H9 (cell line): ENCODE measurements around the gene ARL5B. TPM values are rescaled to one million over a fixed set of nuclear protein-coding genes. Genes with fewer than 3 reads are reported as not detected.

ENCODE experiments used
- DNase-seq: peaks from one replicate; pipeline ENCODE4 v3.0.0-alpha.2; 2017
- H2AFZ ChIP-seq: one replicate; pipeline ENCODE4 v1.6.1; 2013; ENCODE audit warnings: mild to moderate bottlenecking, low read length, control low read depth, moderate library complexity
- H2AK5ac ChIP-seq: 2 replicates; pipeline ENCODE4 v1.6.1; 2013; ENCODE audit warnings: low read length, control low read depth, mixed read lengths; ENCODE audit not compliant: insufficient read length
- H2BK120ac ChIP-seq: one replicate; pipeline ENCODE4 v1.6.1; 2013; ENCODE audit warnings: low read depth, mild to moderate bottlenecking, low read length, control low read depth, inconsistent platforms; ENCODE audit not compliant: poor library complexity, severe bottlenecking
- H2BK12ac ChIP-seq: 2 replicates; pipeline ENCODE4 v1.6.1; 2013; ENCODE audit warnings: low read length, control low read depth, mixed read lengths, low read depth; ENCODE audit not compliant: insufficient read length
- H2BK15ac ChIP-seq: 2 replicates; pipeline ENCODE4 v1.6.1; 2013; ENCODE audit warnings: low read depth, low read length, control low read depth
- H2BK20ac ChIP-seq: one replicate; pipeline ENCODE4 v1.6.1; 2013; ENCODE audit warnings: low read depth, mild to moderate bottlenecking, low read length, control low read depth, inconsistent platforms; ENCODE audit not compliant: poor library complexity, severe bottlenecking
- H2BK5ac ChIP-seq: 2 replicates; pipeline ENCODE4 v1.6.1; 2013; ENCODE audit warnings: low read length, control low read depth, mixed read lengths; ENCODE audit not compliant: insufficient read length
- H3K14ac ChIP-seq: 2 replicates; pipeline ENCODE4 v1.6.1; 2013; ENCODE audit warnings: low read length, control low read depth; ENCODE audit not compliant: insufficient read depth
- H3K18ac ChIP-seq: 2 replicates; pipeline ENCODE4 v1.6.1; 2013; ENCODE audit warnings: low read depth, mild to moderate bottlenecking, mixed read lengths, low read length, control low read depth; ENCODE audit not compliant: insufficient read length
- H3K23ac ChIP-seq: 2 replicates; pipeline ENCODE4 v1.6.1; 2013; ENCODE audit warnings: low read length, control low read depth, mixed read lengths, low read depth; ENCODE audit not compliant: insufficient read length
- H3K23me2 ChIP-seq: 2 replicates; pipeline ENCODE4 v1.6.1; 2013; ENCODE audit warnings: low read depth, mild to moderate bottlenecking, mixed read lengths, low read length, control low read depth; ENCODE audit not compliant: insufficient read length, poor library complexity, severe bottlenecking
- H3K27ac ChIP-seq: 2 replicates; pipeline ENCODE4 v1.5.1; 2013; ENCODE audit warnings: low read length, control low read depth, mixed read lengths, low read depth; ENCODE audit not compliant: insufficient read length
- H3K27me3 ChIP-seq: 2 replicates; pipeline ENCODE4 v1.6.1; 2013; ENCODE audit warnings: low read length, control low read depth, inconsistent platforms; ENCODE audit not compliant: insufficient read depth
- H3K4ac ChIP-seq: 2 replicates; pipeline ENCODE4 v1.6.1; 2013; ENCODE audit warnings: low read depth, mild to moderate bottlenecking, control low read depth, inconsistent platforms, low read length, moderate library complexity
- H3K4me1 ChIP-seq: 2 replicates; pipeline ENCODE4 v1.6.1; 2013; ENCODE audit warnings: low read length, control low read depth, inconsistent platforms; ENCODE audit not compliant: insufficient read depth
- H3K4me2 ChIP-seq: 2 replicates; pipeline ENCODE4 v1.6.1; 2013; ENCODE audit warnings: low read length, control low read depth, mixed read lengths; ENCODE audit not compliant: insufficient read length, insufficient read depth
- H3K56ac ChIP-seq: 2 replicates; pipeline ENCODE4 v1.6.1; 2013; ENCODE audit warnings: low read depth, mild to moderate bottlenecking, mixed read lengths, low read length, control low read depth; ENCODE audit not compliant: insufficient read length
- H3K79me1 ChIP-seq: 2 replicates; pipeline ENCODE4 v1.6.1; 2013; ENCODE audit warnings: low read depth, mild to moderate bottlenecking, moderate library complexity, low read length, control low read depth, inconsistent platforms; ENCODE audit not compliant: insufficient read depth, poor library complexity, severe bottlenecking
- H3K79me2 ChIP-seq: 2 replicates; pipeline ENCODE4 v1.6.1; 2013; ENCODE audit warnings: low read length, control low read depth, inconsistent platforms; ENCODE audit not compliant: insufficient read depth
- H3K9ac ChIP-seq: 2 replicates; pipeline ENCODE4 v1.6.1; 2013; ENCODE audit warnings: low read length, control low read depth, mixed read lengths; ENCODE audit not compliant: insufficient read length; ENCODE audit errors: extremely low read depth
- H3K9me3 ChIP-seq: one replicate; pipeline ENCODE4 v1.6.1; 2013; ENCODE audit warnings: low read depth, low read length, inconsistent platforms; ENCODE audit not compliant: control insufficient read depth
- H3T11ph ChIP-seq: one replicate; pipeline ENCODE4 v1.6.1; 2013; ENCODE audit warnings: mild to moderate bottlenecking, low read length, control low read depth, inconsistent platforms
- H4K20me1 ChIP-seq: one replicate; pipeline ENCODE4 v1.6.1; 2013; ENCODE audit not compliant: control insufficient read depth, insufficient read length, insufficient read depth
- H4K5ac ChIP-seq: 2 replicates; pipeline ENCODE4 v1.6.1; 2013; ENCODE audit warnings: low read depth, mild to moderate bottlenecking, mixed read lengths, low read length, control low read depth; ENCODE audit not compliant: insufficient read length
- H4K8ac ChIP-seq: replicated peaks from 2 replicates; pipeline ENCODE4 v1.6.1; 2013; ENCODE audit warnings: low read length, control low read depth, mixed read lengths, low read depth; ENCODE audit not compliant: insufficient read length
- H4K91ac ChIP-seq: 2 replicates; pipeline ENCODE4 v1.6.1; 2013; ENCODE audit warnings: low read depth, mild to moderate bottlenecking, moderate library complexity, mixed read lengths, low read length, control low read depth; ENCODE audit not compliant: insufficient read length
- H3K27ac Mint-ChIP-seq, 3 experiments: 2 replicates in 2 of 3; 3 replicates in 1 of 3; pipeline ENCODE4 v1.8.0; 2020 to 2021; ENCODE audit warnings: mixed read lengths in 3 of 3, mild to moderate bottlenecking in 1 of 3, moderate library complexity in 1 of 3
- H3K27me3 Mint-ChIP-seq: 2 replicates; pipeline ENCODE4 v1.8.0; 2021; ENCODE audit warnings: low read depth, mild to moderate bottlenecking, moderate library complexity, mixed read lengths
- H3K36me3 Mint-ChIP-seq, 3 experiments: 2 replicates in 2 of 3; 3 replicates in 1 of 3; pipeline ENCODE4 v1.8.0; 2020 to 2021; ENCODE audit warnings: low read depth in 3 of 3, mixed read lengths in 3 of 3; ENCODE audit not compliant: insufficient read depth in 1 of 3
- H3K4me1 Mint-ChIP-seq, 2 experiments: 2 replicates each; pipeline ENCODE4 v1.8.0; 2020; ENCODE audit warnings: mixed read lengths in 2 of 2
- H3K4me3 Mint-ChIP-seq, 2 experiments: 2 replicates in 1 of 2; 3 replicates in 1 of 2; pipeline ENCODE4 v1.8.0; 2020 to 2021; ENCODE audit warnings: mild to moderate bottlenecking in 2 of 2, mixed read lengths in 2 of 2, moderate library complexity in 1 of 2
- H3K9me3 Mint-ChIP-seq, 2 experiments: 2 replicates in 1 of 2; 3 replicates in 1 of 2; pipeline ENCODE4 v1.8.0; 2020; ENCODE audit warnings: mild to moderate bottlenecking in 2 of 2, mixed read lengths in 2 of 2, moderate library complexity in 1 of 2
- WGBS: extraction: QIAGEN DNeasy Blood & Tissue Kit; methylation state at CpG from one replicate; pipeline ENCODE4 v1.1.7; 2013; ENCODE audit warnings: missing lambda C conversion rate, low lambda C conversion rate, mixed read lengths; ENCODE audit not compliant: insufficient read length; ENCODE audit errors: extremely low coverage; 5-methylcytosine and 5-hydroxymethylcytosine counted together
- total RNA-seq: library from RNA; stranded (reverse); gene quantifications from 2 replicates; pipeline ENCODE4 v1.2.1, GENCODE V29; 2021
- TF ChIP-seq, protein P1 (sequence below): fragments of 200-600 bp; sonication (generic); conservative IDR thresholded peaks from 3 replicates; pipeline ENCODE4 v1.8.0; 2021; ENCODE audit warnings: antibody characterized with exemption, mild to moderate bottlenecking

The ARL5B gene
- total RNA-seq, 1 experiment from 2014 or later, result 33.9 TPM

- H3K23ac ChIP-seq, result no peak overlapping the region
- WGBS, result no CpG with 5 or more reads among the region's 3 CpGs
- H3K4me3 Mint-ChIP-seq, result no peak overlapping the region
Measured at GRCh38 chr10:18684953-18685352, 25.7 kb downstream of the ARL5B start.

More at GRCh38 chr10:18684953-18685352, 25.7 kb downstream of the ARL5B start:
- Histone ChIP-seq H3K23me2 (no peaks in the 10 kb centered on the region), H2BK120ac (no peak overlapping the region), H3K9ac (no peak overlapping the region), H2BK15ac (no peak overlapping the region), H4K91ac (no peak overlapping the region), H3K9me3 (no peaks in the 10 kb centered on the region), H3K79me1 (no peaks in the 10 kb centered on the region), H3K4me2 (no peak overlapping the region), H3T11ph (no peak overlapping the region), H3K14ac (no peak overlapping the region), H4K8ac (no peak overlapping the region), H3K18ac (no peak overlapping the region), H2AFZ (no peak overlapping the region), H3K79me2 (no peaks in the 10 kb centered on the region), H2AK5ac (no peak overlapping the region), H2BK20ac (no peak overlapping the region), H3K4me1 (no peaks in the 10 kb centered on the region), H4K5ac (no peak overlapping the region), H3K4ac (no peak overlapping the region), H3K56ac (no peak overlapping the region), H2BK5ac (no peak overlapping the region), H4K20me1 (no peaks in the 10 kb centered on the region), H3K27ac (no peak overlapping the region), H3K27me3 (no peaks in the 10 kb centered on the region), H2BK12ac (no peak overlapping the region)
- TF ChIP-seq, protein P1, sequence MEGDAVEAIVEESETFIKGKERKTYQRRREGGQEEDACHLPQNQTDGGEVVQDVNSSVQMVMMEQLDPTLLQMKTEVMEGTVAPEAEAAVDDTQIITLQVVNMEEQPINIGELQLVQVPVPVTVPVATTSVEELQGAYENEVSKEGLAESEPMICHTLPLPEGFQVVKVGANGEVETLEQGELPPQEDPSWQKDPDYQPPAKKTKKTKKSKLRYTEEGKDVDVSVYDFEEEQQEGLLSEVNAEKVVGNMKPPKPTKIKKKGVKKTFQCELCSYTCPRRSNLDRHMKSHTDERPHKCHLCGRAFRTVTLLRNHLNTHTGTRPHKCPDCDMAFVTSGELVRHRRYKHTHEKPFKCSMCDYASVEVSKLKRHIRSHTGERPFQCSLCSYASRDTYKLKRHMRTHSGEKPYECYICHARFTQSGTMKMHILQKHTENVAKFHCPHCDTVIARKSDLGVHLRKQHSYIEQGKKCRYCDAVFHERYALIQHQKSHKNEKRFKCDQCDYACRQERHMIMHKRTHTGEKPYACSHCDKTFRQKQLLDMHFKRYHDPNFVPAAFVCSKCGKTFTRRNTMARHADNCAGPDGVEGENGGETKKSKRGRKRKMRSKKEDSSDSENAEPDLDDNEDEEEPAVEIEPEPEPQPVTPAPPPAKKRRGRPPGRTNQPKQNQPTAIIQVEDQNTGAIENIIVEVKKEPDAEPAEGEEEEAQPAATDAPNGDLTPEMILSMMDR, result no peak
- H3K27ac Mint-ChIP-seq, result peak overlapping the region in 1 of 3 experiments; percentile 8; a peak in 1 of 7 replicates
- H3K4me1 Mint-ChIP-seq, result peaks cover 10% of the 10 kb centered on the region in 2 experiments
- peaks cover 0 to 5% (median 0%) of the 10 kb centered on the region in 3 experiments; a peak in 2 of 7 replicates for H3K36me3 Mint-ChIP-seq
- DNase-seq, result no peak
- H3K27me3 Mint-ChIP-seq, result no peaks in the 10 kb centered on the region
- no peaks in the 10 kb centered on the region for H3K9me3 Mint-ChIP-seq
